Ovary (tissue), 9 donors: ENCODE data around the gene TJP1. TPM values are rescaled to one million over a fixed set of nuclear protein-coding genes. Genes with fewer than 3 reads are reported as not detected.

Source experiments
- DNase-seq, 5 donors: peaks; one replicate each; pipeline ENCODE4 v3.0.0-alpha.2; 2019 to 2020
- H3K27ac ChIP-seq, 2 donors: fragments of 200-600 bp; one replicate each; pipeline versions ENCODE4 v1.5.1 to v1.8.0; 2019 to 2022
- H3K27me3 ChIP-seq: fragments of 200-600 bp; one replicate; pipeline ENCODE4 v1.8.0; 2022
- H3K36me3 ChIP-seq: fragments of 200-600 bp; sonication (generic); one replicate; pipeline ENCODE4 v1.5.1; 2019
- H3K4me1 ChIP-seq: one replicate; pipeline ENCODE4 v1.8.1; 2013; ENCODE audit warnings: mild to moderate bottlenecking, moderate library complexity; ENCODE audit not compliant: insufficient read depth
- H3K4me3 ChIP-seq: fragments of 200-600 bp; sonication (generic); one replicate; pipeline ENCODE4 v1.5.1; 2017
- H3K9me3 ChIP-seq, 2 donors: fragments of 200-600 bp in 1 of 2; sonication (generic) in 1 of 2; one replicate each; pipeline versions ENCODE4 v1.5.1 to v1.8.1; 2013 to 2019; ENCODE audit warnings: mild to moderate bottlenecking in 1 of 2, moderate library complexity in 1 of 2
- EP300 ChIP-seq: sonication (generic); formaldehyde crosslinking; IDR thresholded peaks from one replicate; pipeline ENCODE4 v1.6.1; 2017; ENCODE audit warnings: antibody characterized with exemption
- POLR2A ChIP-seq: fragments of 450-650 bp; IDR thresholded peaks from one replicate; pipeline ENCODE4 v1.6.1; 2017; ENCODE audit warnings: antibody characterized with exemption, mild to moderate bottlenecking, moderate library complexity
- WGBS, 3 donors: extraction: QIAGEN DNeasy Blood & Tissue Kit in 1 of 3; methylation state at CpG; one replicate each; pipeline versions ENCODE4 v1.1.5 to v1.1.7; 2013 to 2017; 5-methylcytosine and 5-hydroxymethylcytosine counted together
- intact Hi-C, 4 donors: fragments of 100-400 bp; cut with DNase I; formaldehyde crosslinking; loops; one replicate each; pipeline versions ENCODE4 v1.11.0 to v1.15.1; 2022 to 2023
- polyA plus RNA-seq, 2 donors: library from polyadenylated mRNA; stranded (reverse); fragments of 200-250 nt in 1 of 2; fragments of 350-450 nt in 1 of 2; fragmentation: Illumina TruSeq in 1 of 2; extraction: RNeasy Lipid Tissue Mini Kit (QIAGEN cat#74804) in 1 of 2; gene quantifications; one replicate each; pipeline ENCODE4 v1.2.3, GENCODE V29; 2013 to 2014
- total RNA-seq, 7 donors: library from RNA; depleted of rRNA in 2 of 7; stranded (reverse); fragments of >200 nt in 2 of 7; fragmentation: NEBNext Ultra II Directional in 3 of 7; extraction: Animal tissue kit (Norgen Biotek cat#: 25700) in 3 of 7; gene quantifications; one replicate each; pipeline versions ENCODE4 v1.1.0 to v1.2.4, GENCODE V29; 2016 to 2023
- TF ChIP-seq, protein P1 (sequence below), 3 donors: fragments of 450-650 bp in 2 of 3; fragments of 200-600 bp in 1 of 3; IDR thresholded peaks; one replicate each; pipeline versions ENCODE4 v1.5.1 to v1.8.0; 2016 to 2022; ENCODE audit warnings: antibody characterized with exemption in 3 of 3, mild to moderate bottlenecking in 1 of 3
- donor health status: DM: no; HTN: no; CAD: no; lungs with moderate emphysema.
- donor health status: DM: no; HTN: no; CAD: no.
- donor health status: Bipolar disorder and iron deficiency.
- donor health status: DM: yes; HTN: yes; CAD: no.
- donor health status: DM: no; HTN: no; CAD: no.
- donor health status: DM: yes; HTN: yes; CAD: no.

Gene TJP1
- total and polyA plus RNA-seq, 9 donors: 25.3 to 150 (median 70.1) TPM

DNA sequence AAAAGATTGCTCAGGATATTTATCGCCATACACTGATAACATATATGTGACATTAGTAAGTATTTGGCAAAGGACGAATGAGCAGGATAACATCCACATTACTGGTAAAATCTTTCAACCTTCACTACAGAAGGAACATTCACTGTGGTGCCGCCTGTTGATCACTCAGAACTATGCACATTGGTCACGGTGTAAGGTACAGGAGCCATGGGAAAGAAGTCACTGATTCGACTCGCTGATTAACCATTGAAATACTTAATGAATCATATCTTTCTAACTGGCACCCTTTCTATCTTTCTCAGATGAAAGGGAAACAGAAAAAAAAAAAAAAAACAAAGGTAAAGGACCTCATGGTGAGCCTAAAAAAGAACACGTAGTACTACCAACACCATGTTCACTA, 68.8 kb downstream of the TJP1 start:
- Histone ChIP-seq H3K27me3 (no peaks in the 10 kb centered on the region), H3K36me3 (no peaks in the 10 kb centered on the region), H3K9me3 (no peaks in the 10 kb centered on the region), H3K27ac (no peak overlapping the region), H3K4me3 (no peak overlapping the region), H3K4me1 (no peaks in the 10 kb centered on the region)
- intact Hi-C loops: no loop called here
- DNase-seq: no peak
- WGBS, 3 donors: 94 to 97% (median 95%) methylated on average over 7 of the region's 7 CpGs
- TF ChIP-seq EP300: no peak
- TF ChIP-seq, protein P1, sequence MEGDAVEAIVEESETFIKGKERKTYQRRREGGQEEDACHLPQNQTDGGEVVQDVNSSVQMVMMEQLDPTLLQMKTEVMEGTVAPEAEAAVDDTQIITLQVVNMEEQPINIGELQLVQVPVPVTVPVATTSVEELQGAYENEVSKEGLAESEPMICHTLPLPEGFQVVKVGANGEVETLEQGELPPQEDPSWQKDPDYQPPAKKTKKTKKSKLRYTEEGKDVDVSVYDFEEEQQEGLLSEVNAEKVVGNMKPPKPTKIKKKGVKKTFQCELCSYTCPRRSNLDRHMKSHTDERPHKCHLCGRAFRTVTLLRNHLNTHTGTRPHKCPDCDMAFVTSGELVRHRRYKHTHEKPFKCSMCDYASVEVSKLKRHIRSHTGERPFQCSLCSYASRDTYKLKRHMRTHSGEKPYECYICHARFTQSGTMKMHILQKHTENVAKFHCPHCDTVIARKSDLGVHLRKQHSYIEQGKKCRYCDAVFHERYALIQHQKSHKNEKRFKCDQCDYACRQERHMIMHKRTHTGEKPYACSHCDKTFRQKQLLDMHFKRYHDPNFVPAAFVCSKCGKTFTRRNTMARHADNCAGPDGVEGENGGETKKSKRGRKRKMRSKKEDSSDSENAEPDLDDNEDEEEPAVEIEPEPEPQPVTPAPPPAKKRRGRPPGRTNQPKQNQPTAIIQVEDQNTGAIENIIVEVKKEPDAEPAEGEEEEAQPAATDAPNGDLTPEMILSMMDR (IDR thresholded peaks at IDR 0.05): no peak
- TF ChIP-seq POLR2A: no peak

DNA sequence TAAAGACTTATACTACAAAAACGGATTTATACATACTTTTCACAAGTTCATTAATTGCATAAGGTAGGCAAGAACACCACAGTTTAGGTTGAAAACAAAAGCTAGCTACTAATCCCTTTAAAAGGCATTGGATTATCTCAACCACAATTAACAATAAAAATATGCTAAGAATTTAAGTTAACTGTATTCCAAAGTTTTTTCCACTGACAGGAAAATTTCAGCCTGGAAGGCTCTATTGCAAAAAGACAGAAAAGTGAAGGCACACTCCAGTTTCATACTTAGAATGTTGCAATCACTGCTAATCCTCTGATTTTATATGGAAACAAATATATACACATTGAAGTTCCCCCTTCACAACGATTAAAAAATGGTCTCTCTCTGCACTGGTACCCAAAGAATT, 71.5 kb downstream of the TJP1 start:
- WGBS, 3 donors: 54 to 67% (median 59%) methylated on average over 2 of the region's 2 CpGs
- Histone ChIP-seq H3K4me3 (no peak overlapping the region), H3K27me3 (no peaks in the 10 kb centered on the region), H3K9me3 (no peaks in the 10 kb centered on the region), H3K27ac (no peak overlapping the region), H3K36me3 (no peaks in the 10 kb centered on the region), H3K4me1 (no peaks in the 10 kb centered on the region)
- TF ChIP-seq, protein P1 (IDR thresholded peaks at IDR 0.05): no peak
- TF ChIP-seq POLR2A (no peak), EP300 (no peak)
- DNase-seq: no peak
- intact Hi-C loops: no loop called here

DNA sequence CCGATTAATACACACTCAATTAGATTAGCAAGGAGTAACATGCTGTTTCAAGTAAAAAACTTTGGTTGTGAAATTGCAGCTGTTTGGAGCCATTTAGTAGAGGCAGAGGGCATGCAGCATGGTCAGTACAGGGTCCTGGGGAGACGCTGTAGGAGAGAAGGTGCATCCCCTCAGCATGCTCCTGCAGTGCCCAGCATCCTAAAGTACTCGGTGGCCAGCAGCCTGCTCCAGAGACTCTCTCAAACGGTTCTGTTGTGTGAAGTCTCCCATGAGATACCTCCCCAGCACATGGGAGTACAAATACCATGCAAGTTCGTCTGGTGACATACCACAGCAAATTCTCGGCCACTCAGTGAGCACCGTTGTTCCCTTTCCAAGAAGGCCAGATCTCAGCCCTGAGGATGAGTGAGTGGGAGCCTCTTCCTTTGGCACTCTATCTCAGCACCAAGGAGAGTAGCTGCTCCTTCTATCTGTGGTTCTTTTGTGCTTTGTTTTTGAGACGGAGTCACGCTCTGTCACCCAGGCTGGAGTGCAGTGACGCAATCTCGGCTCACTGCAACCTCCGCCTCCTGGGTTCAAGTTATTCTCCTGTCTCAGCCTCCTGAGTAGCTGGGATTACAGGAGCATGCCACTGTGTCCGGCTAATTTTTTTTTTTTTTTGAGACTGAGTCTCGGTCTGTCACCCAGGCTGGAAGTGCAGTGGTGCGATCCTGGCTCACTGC, 72.7 kb downstream of the TJP1 start:
- TF ChIP-seq POLR2A (no peak), EP300 (no peak)
- TF ChIP-seq, protein P1 (IDR thresholded peaks at IDR 0.05): no peak
- intact Hi-C loops: loop anchor here (5.0 to 10.0 kb wide), 4 partner anchors 175 to 325 kb away; no protein-coding TSS in a partner anchor
- no peak for DNase-seq
- H3K36me3 ChIP-seq: no peaks in the 10 kb centered on the region
- H3K4me3 ChIP-seq: no peak overlapping the region
- H3K9me3 ChIP-seq: no peaks in the 10 kb centered on the region
- H3K4me1 ChIP-seq: no peaks in the 10 kb centered on the region
- no peaks in the 10 kb centered on the region for H3K27me3 ChIP-seq
- WGBS, 3 donors: 80 to 85% (median 82%) methylated on average over 15 of the region's 15 CpGs
- H3K27ac ChIP-seq: no peak overlapping the region

DNA sequence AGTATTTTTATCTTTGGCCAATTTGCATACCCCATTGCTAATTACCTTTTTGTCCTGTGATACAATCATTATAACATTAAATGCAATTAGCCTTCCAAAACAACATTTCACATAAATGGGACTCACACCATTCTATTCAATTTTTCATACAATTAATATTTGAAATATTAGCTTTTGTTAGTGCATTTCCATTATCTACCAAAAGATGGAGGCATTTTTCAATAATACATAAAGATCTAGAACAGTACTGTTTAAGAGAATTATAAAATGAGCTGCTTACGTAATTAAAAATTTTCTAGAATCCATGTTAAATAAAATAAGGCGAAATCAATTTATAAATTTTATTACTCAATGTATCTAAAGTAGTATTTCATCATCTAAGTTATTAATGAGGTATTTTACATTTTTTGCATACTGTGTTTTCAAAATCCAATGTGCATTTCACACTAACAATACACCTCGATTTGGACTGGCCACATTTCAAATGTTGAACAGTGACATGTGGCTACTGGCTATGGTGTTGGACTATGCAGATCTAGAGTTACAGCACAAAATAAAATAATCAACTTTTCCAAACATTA, 74.3 kb downstream of the TJP1 start:
- Histone ChIP-seq H3K27me3 (no peaks in the 10 kb centered on the region), H3K9me3 (no peaks in the 10 kb centered on the region), H3K4me3 (no peak overlapping the region), H3K27ac (no peak overlapping the region), H3K36me3 (no peaks in the 10 kb centered on the region), H3K4me1 (no peaks in the 10 kb centered on the region)
- TF ChIP-seq, protein P1 (IDR thresholded peaks at IDR 0.05): peak in 1 of 3 donors; percentile 38
- no peak for TF ChIP-seq EP300
- DNase-seq: no peak
- intact Hi-C loops: loop anchor here (5.0 to 10.0 kb wide), 4 partner anchors 177 to 327 kb away; no protein-coding TSS in a partner anchor
- WGBS, 3 donors: 62 to 67% (median 66%) methylated on average over 3 of the region's 3 CpGs
